GM10248 (cell line): ENCODE results near the gene ANKRD50.
A peak's percentile ranks its signal among the peaks of the same experiment; 100 is the strongest.

ENCODE experiments used
- CTCF ChIA-PET: fragments of 300-600 bp; sonication (Branson Sonifier 250); formaldehyde crosslinking; extraction: SDS; loops from one replicate; lab custom pipeline; 2021; ENCODE audit warnings: antibody characterized with exemption; lab: Yijun Ruan, JAX
- POLR2A ChIA-PET: fragments of 350-650 bp; sonication (Branson Sonifier 250); formaldehyde crosslinking; extraction: SDS; loops from one replicate; lab custom pipeline; 2020; ENCODE audit warnings: antibody characterized with exemption; lab: Yijun Ruan, JAX
- DNase-seq: peaks from one replicate; pipeline ENCODE4 v3.0.0; 2012; ENCODE audit errors: extremely low spot score
- CTCF ChIP-seq: IDR thresholded peaks from 2 replicates; pipeline ENCODE4 v1.5.1; 2012; ENCODE audit warnings: mild to moderate bottlenecking, low read depth; ENCODE audit errors: extremely low read depth, missing control alignments, control extremely low read depth

The ANKRD50 gene

GRCh38 chr4:124712372-124713184 is at the start of gene ANKRD50:
ANKRD50 (minus strand) TSS chr4:124712732; CDS start chr4:124710511, 2,221 bp downstream.
- ChIA-PET CTCF (no interaction called here), POLR2A (no interaction called here)
- TF ChIP-seq CTCF = no peak
- DNase-seq = peak; percentile 83

GRCh38 chr4:124757126-124757525 is 44.6 kb upstream of the ANKRD50 start:
- TF ChIP-seq CTCF = no peak
- ChIA-PET CTCF (interaction anchor here (1.4 to 1.9 kb wide), 3 partner anchors 11 to 17 kb away, joined by 3 to 7 read pairs (median 6); no protein-coding TSS in a partner anchor), POLR2A (no interaction called here)
- no peak for DNase-seq

GRCh38 chr4:124754681-124755080 is 42.1 kb upstream of the ANKRD50 start:
- POLR2A ChIA-PET = no interaction called here
- CTCF ChIA-PET = no interaction called here
- no peak for DNase-seq
- TF ChIP-seq CTCF = no peak

GRCh38 chr4:124753941-124754581 is 41.5 kb upstream of the ANKRD50 start:
- ChIA-PET CTCF (no interaction called here), POLR2A (no interaction called here)
- DNase-seq = no peak
- no peak for TF ChIP-seq CTCF

- no peak for TF ChIP-seq CTCF
- CTCF ChIA-PET = interaction anchor here (1.4 kb wide), 1 partner anchor 35 kb away, joined by 3 read pairs; no protein-coding TSS in a partner anchor
- POLR2A ChIA-PET = no interaction called here
- DNase-seq = no peak
Observed at GRCh38 chr4:124749421-124749820, 36.9 kb upstream of the ANKRD50 start.

GRCh38 chr4:124748965-124749364 is 36.4 kb upstream of the ANKRD50 start:
- no peak for TF ChIP-seq CTCF
- ChIA-PET POLR2A (no interaction called here), CTCF (no interaction called here)
- DNase-seq = no peak
